Fibroblast of pulmonary artery (primary cell): ENCODE measurements around the gene NXT1.

Experiments used
- DNase-seq: peaks from one replicate; pipeline ENCODE4 v3.0.0-alpha.2; 2010; ENCODE audit warnings: low read depth
- H3K4me3 ChIP-seq: replicated peaks from 2 replicates; pipeline ENCODE4 v1.5.1; 2011; ENCODE audit warnings: low read depth, mild to moderate bottlenecking, control low read depth, low read length, moderate library complexity
- CTCF ChIP-seq: IDR thresholded peaks from 2 replicates; pipeline ENCODE4 v1.5.1; 2011; ENCODE audit warnings: mild to moderate bottlenecking, control low read depth, low read length, inconsistent platforms; ENCODE audit errors: missing control alignments

The NXT1 gene

GRCh38 chr20:23349338-23350195, 1.0 kb upstream of the NXT1 start:
- H3K4me3 ChIP-seq = peak overlapping the region; percentile 86
- no peak for DNase-seq
- peak; percentile 45 for TF ChIP-seq CTCF

GRCh38 chr20:23350904-23351838, 580 bp downstream of the NXT1 start:
- peak; percentile 34 for DNase-seq
- peak overlapping the region; percentile 86 for H3K4me3 ChIP-seq
- TF ChIP-seq CTCF = no peak

- H3K4me3 ChIP-seq = no peak overlapping the region
- DNase-seq = no peak
- TF ChIP-seq CTCF = no peak
Measured at GRCh38 chr20:23356203-23356602, 5.6 kb downstream of the NXT1 start.

- no peak for TF ChIP-seq CTCF
- H3K4me3 ChIP-seq = peak overlapping the region; percentile 78
- DNase-seq = peak; percentile 100
Measured at GRCh38 chr20:23357767-23358562, 7.4 kb downstream of the NXT1 start.

- peak overlapping the region; percentile 78 for H3K4me3 ChIP-seq
- no peak for DNase-seq
- no peak for TF ChIP-seq CTCF
Measured at GRCh38 chr20:23358563-23358906, 7.9 kb downstream of the NXT1 start.

GRCh38 chr20:23358923-23359593, 8.5 kb downstream of the NXT1 start:
- H3K4me3 ChIP-seq = no peak overlapping the region
- no peak for DNase-seq
- no peak for TF ChIP-seq CTCF
